SH-SY5Y (cell line): ENCODE data around the gene GDPGP1.

ENCODE experiments used
- GATA2 ChIP-seq: IDR thresholded peaks from 2 replicates; pipeline ENCODE4 v1.6.1; 2011; ENCODE audit warnings: mild to moderate bottlenecking, low read depth, low read length
- GATA3 ChIP-seq: IDR thresholded peaks from 2 replicates; pipeline ENCODE4 v1.6.1; 2011; ENCODE audit warnings: low read depth, mild to moderate bottlenecking, low read length, moderate library complexity

GDPGP1 gene

GRCh38 chr15:90200534-90201129 lies 33.4 kb upstream of the GDPGP1 start:
- TF ChIP-seq GATA2: no peak
- TF ChIP-seq GATA3: no peak

GRCh38 chr15:90201130-90201943 lies 32.7 kb upstream of the GDPGP1 start, which contains the start of gene SEMA4B:
SEMA4B (plus strand) TSS chr15:90201330; CDS start chr15:90201579, 249 bp downstream.
- TF ChIP-seq GATA3 (no peak), GATA2 (no peak)

- TF ChIP-seq GATA2: no peak
- TF ChIP-seq GATA3: no peak
These were observed 32.0 kb upstream of the GDPGP1 start for GRCh38 chr15:90201944-90202375.

- no peak for TF ChIP-seq GATA2
- no peak for TF ChIP-seq GATA3
These were observed 31.1 kb upstream of the GDPGP1 start for GRCh38 chr15:90202929-90203328.

- TF ChIP-seq GATA3 (no peak), GATA2 (no peak)
These were observed 30.5 kb upstream of the GDPGP1 start for GRCh38 chr15:90203473-90203872.

- TF ChIP-seq GATA2: no peak
- no peak for TF ChIP-seq GATA3
These were observed 30.1 kb upstream of the GDPGP1 start for GRCh38 chr15:90203922-90204321.

GRCh38 chr15:90205050-90205848 lies 28.8 kb upstream of the GDPGP1 start:
- no peak for TF ChIP-seq GATA3
- TF ChIP-seq GATA2: no peak

- TF ChIP-seq GATA2 (no peak), GATA3 (no peak)
These were observed 28.1 kb upstream of the GDPGP1 start for GRCh38 chr15:90205886-90206285.

- TF ChIP-seq GATA2: no peak
- no peak for TF ChIP-seq GATA3
These were observed 26.8 kb upstream of the GDPGP1 start for GRCh38 chr15:90207252-90207651.

- no peak for TF ChIP-seq GATA3
- no peak for TF ChIP-seq GATA2
These were observed 25.7 kb upstream of the GDPGP1 start for GRCh38 chr15:90208356-90208755.

- TF ChIP-seq GATA3 (no peak), GATA2 (no peak)
These were observed 24.4 kb upstream of the GDPGP1 start for GRCh38 chr15:90209591-90209990.

- no peak for TF ChIP-seq GATA2
- TF ChIP-seq GATA3: no peak
These were observed 23.4 kb upstream of the GDPGP1 start for GRCh38 chr15:90210593-90210992.

GRCh38 chr15:90211009-90211408 lies 23.0 kb upstream of the GDPGP1 start:
- no peak for TF ChIP-seq GATA3
- no peak for TF ChIP-seq GATA2

GRCh38 chr15:90211440-90212143 lies 22.4 kb upstream of the GDPGP1 start:
- no peak for TF ChIP-seq GATA2
- TF ChIP-seq GATA3: no peak
